Measurements from ENCODE around the gene SORCS3. TPM values are rescaled to one million over a fixed set of nuclear protein-coding genes. Genes with fewer than 3 reads are reported as not detected.

SORCS3 gene
- total RNA-seq, 1 experiment from 2014 or later: 0.04 TPM

- no peak overlapping the region for H3K56ac ChIP-seq (ENCODE audit: insufficient read length, low read depth, low read length)
- no peaks in the 10 kb centered on the region for H3K9me3 Mint-ChIP-seq
- H3K23ac ChIP-seq (ENCODE audit: insufficient read length, low read depth, low read length): no peak overlapping the region
- no peak overlapping the region for H3K4ac ChIP-seq (ENCODE audit: low read depth, low read length)
- H3K9me3 ChIP-seq (ENCODE audit: control insufficient read depth, low read depth, low read length): no peaks in the 10 kb centered on the region
- H3K4me1 ChIP-seq (ENCODE audit: insufficient read depth, low read length): peaks cover 4% of the 10 kb centered on the region
- TF ChIP-seq CTCF (conservative IDR thresholded peaks at IDR 0.05): no peak
- no CpG with 5 or more reads among the region's 2 CpGs for WGBS (ENCODE audit: extremely low coverage, insufficient read length, low lambda C conversion rate)
- H4K91ac ChIP-seq (ENCODE audit: insufficient read length, low read depth, low read length): no peak overlapping the region
- H3K79me2 ChIP-seq (ENCODE audit: insufficient read depth, low read length): no peaks in the 10 kb centered on the region
- no peak overlapping the region for H2BK120ac ChIP-seq (ENCODE audit: low read depth, low read length, poor library complexity, severe bottlenecking)
- H2BK5ac ChIP-seq (ENCODE audit: insufficient read length, low read length): no peak overlapping the region
- no peak overlapping the region for H3K4me3 Mint-ChIP-seq
- H2BK20ac ChIP-seq (ENCODE audit: low read depth, low read length, poor library complexity, severe bottlenecking): no peak overlapping the region
- peaks cover 16 to 22% of the 10 kb centered on the region in 2 experiments for H3K4me1 Mint-ChIP-seq
- no peak overlapping the region for H2BK15ac ChIP-seq (ENCODE audit: low read depth, low read length)
- no peak overlapping the region for H4K5ac ChIP-seq (ENCODE audit: insufficient read length, low read depth, low read length)
- H4K20me1 ChIP-seq (ENCODE audit: control insufficient read depth, insufficient read depth, insufficient read length): no peaks in the 10 kb centered on the region
- no peaks in the 10 kb centered on the region for H3K23me2 ChIP-seq (ENCODE audit: insufficient read length, low read depth, low read length, poor library complexity, severe bottlenecking)
- no peak overlapping the region for H4K8ac ChIP-seq (replicated peaks; ENCODE audit: insufficient read length, low read depth, low read length)
- H3K79me1 ChIP-seq (ENCODE audit: insufficient read depth, low read depth, low read length, poor library complexity, severe bottlenecking): no peaks in the 10 kb centered on the region
- H2AK5ac ChIP-seq (ENCODE audit: insufficient read length, low read length): no peak overlapping the region
- H3K36me3 Mint-ChIP-seq (ENCODE audit: insufficient read depth in 1 of 3, low read depth in 3 of 3): no peaks in the 10 kb centered on the region
- no peaks in the 10 kb centered on the region for H3K27me3 ChIP-seq (ENCODE audit: insufficient read depth, low read length)
- no peak overlapping the region for H3K4me2 ChIP-seq (ENCODE audit: insufficient read depth, insufficient read length, low read length)
- no peak overlapping the region for H2BK12ac ChIP-seq (ENCODE audit: insufficient read length, low read depth, low read length)
- no peak overlapping the region for H3K18ac ChIP-seq (ENCODE audit: insufficient read length, low read depth, low read length)
- no peak overlapping the region for H3T11ph ChIP-seq (ENCODE audit: low read length)
- no peak overlapping the region for H3K27ac Mint-ChIP-seq
- H3K27ac ChIP-seq (ENCODE audit: insufficient read length, low read depth, low read length): no peak overlapping the region
- peaks cover 3% of the 10 kb centered on the region; the same call in 1 of the 2 replicates for H3K27me3 Mint-ChIP-seq (ENCODE audit: low read depth)
- no peak overlapping the region for H3K9ac ChIP-seq (ENCODE audit: extremely low read depth, insufficient read length, low read length)
- no peak overlapping the region for H2AFZ ChIP-seq (ENCODE audit: low read length)
- no peak for DNase-seq
- no peak overlapping the region for H3K14ac ChIP-seq (ENCODE audit: insufficient read depth, low read length)
Observed at GRCh38 chr10:104920476-104920875, 279.4 kb downstream of the SORCS3 start.

All from H9 (cell line).